Measurements from ENCODE around the gene SYTL3.

SYTL3 gene

DNA sequence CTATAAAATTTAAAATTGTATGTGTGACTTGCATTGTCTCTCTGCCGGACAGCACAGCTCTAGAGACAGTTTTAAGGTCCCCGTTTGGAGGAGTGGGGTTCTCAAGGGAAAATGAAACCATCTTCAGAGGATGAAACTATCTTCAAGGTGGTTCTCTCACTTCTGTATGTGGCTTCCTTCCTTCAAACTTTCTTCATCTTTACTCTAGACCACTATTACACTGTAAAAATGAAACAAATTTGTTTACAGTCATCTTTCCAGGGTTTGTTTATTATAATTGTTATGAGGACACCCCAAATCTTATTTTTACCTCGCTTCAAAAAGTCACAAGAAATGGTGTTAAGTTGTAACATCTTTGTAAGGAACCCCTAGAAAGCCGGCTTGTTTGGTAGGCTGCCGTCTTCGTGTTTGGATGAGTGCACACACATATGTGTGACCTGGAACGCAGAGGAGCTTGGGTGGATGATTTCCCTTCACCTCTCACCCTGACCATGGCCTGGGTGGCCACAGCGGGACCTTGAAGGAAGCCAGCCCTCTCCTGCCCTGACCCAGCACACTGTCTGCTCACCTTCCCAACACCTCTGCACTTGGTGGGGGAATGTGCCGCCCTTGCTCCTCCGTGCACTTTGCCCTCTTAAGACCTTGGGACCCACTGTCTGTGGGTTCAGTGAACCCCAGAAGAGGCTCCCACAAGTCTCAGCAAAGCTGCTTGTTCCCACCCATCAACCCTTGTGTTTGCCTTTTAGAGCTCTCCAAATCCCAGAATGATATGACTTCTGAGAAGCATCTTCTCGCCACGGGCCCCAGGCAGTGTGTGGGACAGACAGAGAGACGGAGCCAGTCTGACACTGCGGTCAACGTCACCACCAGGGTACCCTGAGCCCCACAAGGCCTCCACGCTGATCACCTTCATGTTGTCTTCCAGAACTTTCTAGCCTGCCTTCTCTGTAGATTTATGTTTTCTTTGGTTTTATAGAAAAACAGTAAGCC, 67.8 kb downstream of the SYTL3 start:
- no peak for DNase-seq (ENCODE audit: low read depth in 2 of 3, low spot score in 1 of 3)

DNA sequence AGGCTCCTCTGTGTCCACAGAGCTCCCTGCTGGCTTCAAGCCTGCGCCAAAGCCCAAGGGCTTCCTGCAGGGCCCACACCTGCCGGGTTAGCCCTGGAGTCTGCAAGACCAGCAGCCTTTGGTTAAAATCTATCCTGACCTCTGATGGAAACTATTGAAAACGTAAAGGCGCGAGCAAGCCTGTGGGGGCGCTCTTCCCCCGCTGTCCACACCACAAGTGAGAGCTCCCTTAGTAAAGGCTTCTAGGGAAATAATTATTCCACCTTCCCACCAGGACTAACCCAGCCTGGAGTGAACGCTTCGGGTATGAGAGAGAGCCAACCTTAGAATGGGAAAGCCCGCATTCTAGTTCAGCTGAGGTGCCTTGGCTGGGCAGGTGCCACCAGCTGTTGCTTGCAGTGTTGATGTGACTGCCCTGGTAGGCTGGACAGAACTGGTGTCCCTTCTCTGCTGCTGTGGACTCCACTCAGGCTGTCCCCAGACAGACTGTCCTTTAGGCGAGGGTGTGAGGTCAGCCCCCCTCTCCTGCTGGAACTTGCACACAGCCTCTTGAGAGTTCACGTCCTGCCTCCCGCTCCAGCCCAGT, 68.7 kb downstream of the SYTL3 start:
- no peak for DNase-seq (ENCODE audit: low read depth in 2 of 3, low spot score in 1 of 3)

DNA sequence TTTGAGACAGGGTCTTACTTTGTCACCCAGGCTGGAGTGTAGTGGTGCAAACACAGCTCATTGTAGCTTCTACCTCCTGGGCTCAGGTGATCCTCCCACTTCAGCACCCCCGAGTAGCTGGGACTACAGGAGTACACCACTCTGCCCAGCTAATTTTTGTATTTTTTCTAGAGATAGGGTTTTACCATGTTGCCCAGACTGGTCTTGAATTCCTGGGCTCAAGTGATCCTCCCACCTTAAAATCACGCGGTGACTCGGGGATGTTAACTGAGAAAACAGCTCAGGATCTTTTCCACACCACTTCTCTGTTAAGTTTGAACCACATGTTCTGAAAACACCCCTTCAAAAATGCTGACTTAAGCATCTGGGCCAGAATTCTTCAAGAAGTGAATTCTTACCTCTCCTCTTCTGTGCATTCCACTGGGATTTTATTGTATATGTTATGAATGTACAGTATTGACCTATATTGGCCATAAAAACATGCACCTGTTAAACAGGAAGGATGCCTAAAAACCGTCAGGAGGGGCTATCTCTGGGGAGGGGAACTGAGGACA, 72.4 kb downstream of the SYTL3 start:
- no peak for DNase-seq (ENCODE audit: low read depth in 2 of 3, low spot score in 1 of 3)

DNA sequence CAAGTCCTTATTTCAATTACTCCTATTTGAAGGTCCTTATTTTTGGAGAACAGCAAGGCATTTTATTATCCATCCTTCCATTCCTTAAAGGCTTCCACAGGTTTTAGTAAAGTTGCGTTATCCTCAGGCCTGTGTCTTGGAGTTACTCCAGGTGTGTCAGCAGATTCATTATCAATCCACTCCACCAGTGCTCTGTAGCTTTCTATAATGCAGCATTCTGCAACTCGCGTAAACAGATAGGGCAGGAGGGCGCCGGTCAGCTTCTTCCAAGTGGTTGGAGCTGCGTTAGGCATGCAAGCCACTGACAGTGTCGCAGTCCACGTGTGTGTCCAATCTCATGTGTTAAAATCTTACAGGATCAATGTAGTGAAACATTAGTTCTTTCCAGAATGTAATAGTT, 75.8 kb downstream of the SYTL3 start:
- DNase-seq (ENCODE audit: low read depth in 2 of 3, low spot score in 1 of 3) = no peak

DNA sequence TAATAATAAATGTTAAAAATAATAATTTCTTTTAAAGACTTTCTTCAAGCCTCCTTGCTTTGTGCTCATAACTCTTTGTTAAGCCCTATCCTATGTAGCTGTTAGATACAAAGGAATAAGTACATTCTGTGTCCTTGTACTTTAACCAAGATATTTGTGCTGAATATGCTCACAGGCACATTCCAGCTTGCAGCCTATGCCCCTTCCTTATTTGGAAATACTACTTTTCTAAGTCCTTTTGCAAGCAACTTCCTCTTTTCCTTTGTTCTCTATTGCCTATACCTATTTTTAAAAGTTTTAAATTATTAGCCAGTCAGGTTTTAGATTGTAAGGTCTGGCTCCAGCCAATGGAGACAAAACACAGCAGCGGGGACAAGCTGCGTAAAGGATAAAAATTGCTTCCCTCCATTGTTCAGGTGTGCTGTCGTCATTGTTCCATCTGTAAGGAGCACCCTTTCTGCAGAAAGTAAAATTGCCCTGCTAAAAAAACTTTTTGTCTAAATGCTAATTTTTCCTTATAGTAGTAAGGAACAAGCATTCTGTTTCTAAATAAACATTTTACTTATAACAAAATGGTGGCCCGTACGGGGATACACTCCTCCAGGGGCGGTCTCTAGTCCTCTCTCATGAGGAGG, 80.2 kb downstream of the SYTL3 start:
- DNase-seq (ENCODE audit: low read depth in 2 of 3, low spot score in 1 of 3) = no peak

DNA sequence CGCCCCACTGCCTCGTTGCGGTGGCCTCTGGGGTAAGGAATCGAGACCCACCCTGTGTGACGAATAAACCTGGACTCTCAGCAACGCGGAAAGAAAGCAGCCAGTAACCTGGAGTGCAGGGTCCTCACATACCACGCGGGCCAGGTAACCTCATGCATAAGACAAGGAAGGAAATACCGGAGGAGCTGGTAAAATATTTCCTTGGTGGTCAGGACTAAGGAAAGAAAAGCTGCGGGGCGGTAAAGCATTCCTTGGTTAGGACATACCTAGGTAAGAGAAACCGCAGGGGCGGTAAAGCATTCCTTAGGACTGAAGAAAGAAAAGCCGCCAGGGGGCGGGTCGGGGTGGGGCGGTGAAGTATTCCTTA, 80.7 kb downstream of the SYTL3 start:
- DNase-seq (ENCODE audit: low read depth in 2 of 3, low spot score in 1 of 3) = no peak

DNA sequence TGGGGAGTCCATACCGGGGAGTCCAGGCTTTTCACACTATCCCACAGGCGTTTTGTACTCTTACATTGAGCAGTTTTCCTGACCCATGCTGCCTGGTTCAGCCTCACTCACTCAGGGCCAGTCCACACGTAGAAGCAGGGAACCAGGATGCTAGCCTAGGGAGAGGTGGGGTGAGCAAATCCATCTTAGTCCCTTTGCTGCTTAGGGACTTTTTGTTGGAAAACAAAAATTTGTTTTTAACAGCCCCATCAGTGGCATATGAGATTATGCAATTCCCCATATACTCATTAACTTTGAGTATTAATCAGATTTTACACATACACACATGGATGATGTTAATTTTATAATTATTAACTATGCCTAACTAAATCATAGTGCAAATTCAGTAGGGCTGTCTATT, 85.2 kb downstream of the SYTL3 start:
- no peak for DNase-seq (ENCODE audit: low read depth in 2 of 3, low spot score in 1 of 3)

DNA sequence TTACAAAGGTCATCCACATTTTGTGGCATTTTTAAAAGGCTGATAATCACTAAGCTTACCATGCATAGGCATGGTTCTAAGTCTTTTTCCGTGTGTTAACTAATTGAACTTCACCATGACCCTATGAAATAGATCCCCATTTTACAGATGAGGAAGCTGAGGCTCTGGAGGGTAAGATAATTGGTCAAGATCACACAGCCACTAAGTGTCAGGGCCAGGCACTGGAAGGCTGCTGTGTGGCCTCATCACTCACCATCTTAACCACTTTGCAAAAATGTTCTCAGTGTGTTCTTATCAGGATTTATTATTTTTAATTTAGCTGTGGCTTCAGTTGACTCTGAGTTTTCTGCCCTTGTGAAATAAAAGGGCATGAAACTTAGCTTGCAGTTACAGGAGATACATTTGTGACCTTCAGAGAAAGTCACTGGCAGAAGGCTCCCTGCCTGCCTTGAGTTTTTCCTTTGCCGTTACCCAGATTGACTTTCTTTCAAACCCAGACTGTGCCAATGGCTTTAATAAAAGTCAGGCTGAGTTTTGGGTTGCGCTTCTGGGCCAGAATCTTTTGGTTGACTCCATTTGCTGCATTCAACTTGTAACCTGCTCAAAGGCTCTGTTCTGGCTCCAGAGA, 87.3 kb downstream of the SYTL3 start:
- DNase-seq (ENCODE audit: low read depth in 2 of 3, low spot score in 1 of 3) = no peak

DNA sequence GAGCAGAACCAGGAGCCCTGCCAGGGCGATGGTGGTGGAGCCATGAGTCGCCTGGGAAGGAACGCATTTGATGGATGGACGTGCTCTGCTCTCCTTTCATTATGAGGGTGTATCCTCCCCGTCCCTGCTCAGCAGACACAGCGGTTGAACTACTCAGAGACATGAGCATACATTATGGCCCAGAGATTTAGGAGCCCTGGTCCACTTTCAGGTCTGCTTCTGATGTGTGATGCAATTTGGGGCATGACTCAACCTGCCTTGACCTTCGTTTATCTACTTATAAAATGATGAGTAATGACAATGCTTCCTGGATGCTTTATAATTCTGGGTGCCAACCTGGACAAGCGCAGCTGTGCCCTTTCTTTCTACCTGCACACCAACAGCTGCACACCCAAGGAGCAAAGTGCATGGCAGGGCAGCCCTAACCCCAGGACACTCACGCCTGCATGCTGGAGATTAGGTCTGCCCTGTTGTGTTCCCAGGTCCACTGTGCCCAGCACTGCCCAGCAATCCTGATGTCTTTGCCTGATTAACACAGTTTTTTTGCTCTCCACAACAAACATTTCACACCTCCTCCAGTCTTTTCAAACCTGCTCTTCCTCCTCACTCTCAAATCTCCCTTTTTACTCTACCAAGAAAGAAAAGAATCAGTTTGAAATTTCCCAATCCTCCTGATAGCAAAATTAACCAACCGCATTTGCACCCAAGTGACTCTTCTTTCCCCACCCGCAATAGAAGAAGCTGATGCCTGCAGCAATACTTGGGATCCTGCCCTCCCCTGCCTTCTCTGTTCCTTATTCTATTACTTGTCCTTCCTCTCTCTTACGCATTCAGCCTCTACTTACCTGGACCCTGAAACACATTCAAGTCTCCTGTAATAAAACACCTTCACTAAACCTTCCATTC, 88.1 kb downstream of the SYTL3 start:
- DNase-seq (ENCODE audit: low read depth in 2 of 3, low spot score in 1 of 3) = no peak

DNA sequence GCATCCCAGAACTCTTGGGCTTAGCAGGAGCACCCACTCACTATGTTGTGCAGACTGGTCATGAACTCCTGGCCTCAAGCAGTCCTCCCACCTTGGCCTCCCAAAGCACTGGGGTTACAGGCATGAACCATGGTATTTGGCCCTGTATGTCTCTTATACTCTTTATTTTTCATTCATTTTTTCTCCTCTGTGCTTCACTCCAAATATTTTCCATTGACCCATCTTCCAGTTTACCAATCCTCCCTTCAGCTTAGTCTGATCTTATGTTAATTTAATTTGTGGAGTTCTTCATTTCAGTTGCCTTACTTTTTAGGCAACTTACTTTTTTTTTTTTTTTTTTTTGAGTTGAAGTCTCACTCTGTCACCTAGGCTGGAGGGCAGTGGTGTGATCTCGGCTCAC, 89.8 kb downstream of the SYTL3 start:
- DNase-seq (ENCODE audit: low read depth in 2 of 3, low spot score in 1 of 3) = no peak

DNA sequence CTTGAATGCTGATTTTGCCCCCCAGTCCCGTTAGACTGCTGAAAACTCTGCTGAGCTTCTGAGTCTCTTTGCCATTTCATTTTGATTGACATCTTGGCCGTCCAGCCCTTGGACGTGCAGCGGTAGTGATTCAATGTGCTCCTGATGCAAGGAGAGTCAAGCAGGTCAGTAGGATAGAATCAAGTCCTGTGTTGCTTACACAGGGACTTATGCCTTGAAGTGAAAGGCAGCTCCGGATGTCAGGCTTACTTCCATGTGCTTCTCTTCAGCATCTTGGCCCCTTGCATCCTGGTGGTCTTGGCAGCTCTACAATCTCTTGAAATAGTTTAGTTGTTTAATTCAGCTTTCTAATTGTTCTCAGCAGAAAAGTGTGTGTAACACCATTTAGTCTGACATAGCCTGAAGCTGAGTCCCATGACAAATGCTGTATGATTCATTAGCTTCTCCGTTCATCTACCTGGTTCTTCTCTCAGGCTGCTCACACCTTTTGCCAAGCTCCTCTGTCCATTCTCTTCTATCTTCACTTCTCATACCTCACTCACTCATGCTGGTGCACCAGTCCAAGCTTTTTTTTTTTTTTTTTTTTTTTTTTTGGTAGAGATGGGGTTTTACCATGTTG, 93.3 kb downstream of the SYTL3 start:
- DNase-seq (ENCODE audit: low read depth in 2 of 3, low spot score in 1 of 3) = no peak

DNA sequence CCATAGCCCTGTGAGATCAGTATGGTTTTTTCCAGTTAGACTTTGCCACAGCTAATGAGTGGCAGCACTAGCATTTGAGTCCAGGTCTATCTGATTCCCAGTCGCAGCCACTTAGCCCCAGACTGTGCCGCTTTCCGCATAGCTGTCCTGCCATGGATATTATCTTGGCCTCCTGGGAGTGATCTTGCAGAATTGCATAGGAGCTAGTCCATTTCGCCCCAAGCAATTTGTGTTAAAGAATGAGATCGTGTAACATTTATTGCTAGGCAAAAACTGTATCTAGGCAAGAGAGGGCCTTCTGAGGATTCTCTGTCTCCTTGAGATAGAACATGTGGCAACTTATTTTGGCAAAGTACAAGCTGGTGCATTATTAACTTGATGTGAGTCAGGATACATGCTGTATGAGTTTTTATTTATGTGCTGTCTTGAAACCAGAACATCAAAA, 95.2 kb downstream of the SYTL3 start:
- DNase-seq (ENCODE audit: low read depth in 2 of 3, low spot score in 1 of 3) = no peak

DNA sequence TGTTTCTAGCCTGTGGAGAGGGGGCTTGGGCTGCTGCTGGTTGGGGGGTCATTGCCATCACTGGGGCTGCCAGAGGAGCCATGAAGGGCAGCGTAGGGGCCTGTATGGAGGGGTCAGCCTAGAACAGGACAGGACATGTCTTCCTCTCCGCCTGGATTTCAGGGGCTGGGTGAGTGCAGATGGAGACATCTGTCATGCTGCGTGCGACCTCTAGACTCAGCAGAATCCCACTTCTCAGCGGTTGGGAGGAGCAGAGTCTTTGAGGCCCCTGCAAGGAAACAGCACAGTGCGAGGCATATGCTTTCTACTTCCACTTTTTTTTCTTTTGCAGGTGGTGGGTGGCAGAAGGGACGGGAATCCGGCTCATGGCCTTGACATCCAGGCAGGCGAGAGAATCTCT, 101.4 kb downstream of the SYTL3 start:
- DNase-seq (ENCODE audit: low read depth in 2 of 3, low spot score in 1 of 3) = no peak

DNA sequence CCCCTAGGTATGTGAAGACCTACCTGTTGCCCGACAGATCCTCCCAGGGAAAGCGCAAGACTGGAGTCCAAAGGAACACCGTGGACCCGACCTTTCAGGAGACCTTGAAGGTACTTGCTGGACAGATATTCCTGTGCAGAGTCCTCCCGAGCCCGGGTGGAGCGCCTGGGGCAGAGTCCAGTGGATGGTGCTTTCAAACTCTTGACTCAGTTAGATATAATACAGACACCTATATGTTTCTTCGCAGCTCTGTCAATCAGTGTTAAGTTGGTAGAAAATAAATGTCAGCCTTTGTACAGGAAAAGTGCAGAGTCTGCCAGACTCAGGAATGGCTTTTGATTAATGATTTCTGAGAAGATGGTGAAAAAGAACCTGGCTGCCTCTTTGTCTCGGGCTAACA, 102.1 kb downstream of the SYTL3 start:
- DNase-seq (ENCODE audit: low read depth in 2 of 3, low spot score in 1 of 3) = no peak

DNA sequence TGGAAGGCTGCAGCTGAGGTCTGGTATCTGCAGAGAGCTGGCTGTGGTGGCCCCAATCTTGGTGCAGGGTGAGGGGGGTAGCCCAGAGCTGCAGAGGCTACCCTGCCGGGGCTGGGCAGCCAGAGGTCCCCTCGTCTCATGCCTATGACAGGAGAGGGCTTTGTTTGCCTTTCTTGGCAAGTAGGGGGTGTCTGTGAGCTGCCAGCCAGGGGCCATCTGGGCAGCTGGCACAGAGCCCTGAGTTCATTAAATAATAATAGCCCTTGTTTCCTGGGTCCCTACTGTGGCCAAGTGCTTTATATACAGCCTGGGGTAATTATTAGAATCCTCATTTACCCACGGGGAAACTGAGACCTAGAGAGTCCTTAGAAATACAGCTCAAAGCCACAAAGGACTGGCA, 102.8 kb downstream of the SYTL3 start:
- DNase-seq (ENCODE audit: low read depth in 2 of 3, low spot score in 1 of 3) = no peak

DNA sequence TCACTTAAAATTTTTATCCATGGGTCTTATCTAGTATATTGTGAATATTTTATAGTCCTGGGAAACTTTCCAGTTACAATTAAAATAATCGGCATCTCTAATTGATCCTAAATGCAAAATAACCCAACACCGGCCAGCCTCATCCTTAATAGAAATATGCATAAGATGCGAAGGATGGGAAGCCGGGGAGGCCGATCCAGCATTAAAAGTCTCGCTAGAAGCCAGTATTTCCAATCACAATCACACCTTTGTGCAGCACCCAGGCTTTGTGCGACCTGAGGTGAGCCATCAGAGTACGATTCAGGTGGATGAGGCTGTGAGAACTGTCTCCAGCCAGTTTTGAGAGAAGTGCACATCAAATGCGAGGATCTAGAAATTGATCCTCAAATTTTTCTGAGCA, 104.0 kb downstream of the SYTL3 start:
- no peak for DNase-seq (ENCODE audit: low read depth in 2 of 3, low spot score in 1 of 3)

DNA sequence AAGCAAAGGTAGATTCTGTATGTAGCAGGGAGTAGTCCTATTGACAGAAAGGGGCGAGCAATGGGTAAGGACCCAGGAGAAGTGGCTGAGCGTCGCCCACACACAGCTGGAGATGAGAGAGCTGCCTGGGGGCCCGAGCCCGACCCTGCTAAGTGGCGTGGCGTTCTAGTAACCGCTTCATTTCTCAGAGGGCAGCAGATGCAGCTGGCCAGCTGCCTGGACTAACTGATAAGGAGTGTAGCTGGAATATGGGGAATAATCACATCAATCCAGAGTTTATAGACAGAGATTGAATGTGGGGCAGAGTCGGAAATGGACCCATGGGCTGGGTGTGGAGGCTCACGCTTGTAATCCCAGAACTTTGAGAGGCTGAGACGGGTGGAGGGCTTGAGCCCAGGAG, 104.9 kb downstream of the SYTL3 start:
- DNase-seq (ENCODE audit: low read depth in 2 of 3, low spot score in 1 of 3) = no peak

DNA sequence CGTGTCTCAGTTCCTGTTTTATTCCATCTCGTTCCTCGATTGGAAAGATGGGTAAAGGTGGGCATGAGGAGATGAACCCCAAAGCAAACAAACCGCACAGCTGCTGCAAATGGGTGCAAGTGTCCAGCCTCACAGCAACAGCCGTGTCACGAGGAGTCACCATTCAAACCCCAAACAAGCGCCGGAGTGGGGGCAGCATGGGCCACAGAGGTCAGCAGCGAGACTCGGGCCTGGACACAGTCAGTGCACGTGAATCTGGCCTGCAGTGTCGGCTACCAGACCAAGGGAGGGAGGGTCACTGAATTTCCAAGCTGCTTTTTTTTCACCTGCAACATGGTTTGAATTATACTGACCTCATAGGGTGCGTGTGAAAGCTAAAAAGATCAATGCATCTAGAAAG, 105.8 kb downstream of the SYTL3 start:
- no peak for DNase-seq (ENCODE audit: low read depth in 2 of 3, low spot score in 1 of 3)

DNA sequence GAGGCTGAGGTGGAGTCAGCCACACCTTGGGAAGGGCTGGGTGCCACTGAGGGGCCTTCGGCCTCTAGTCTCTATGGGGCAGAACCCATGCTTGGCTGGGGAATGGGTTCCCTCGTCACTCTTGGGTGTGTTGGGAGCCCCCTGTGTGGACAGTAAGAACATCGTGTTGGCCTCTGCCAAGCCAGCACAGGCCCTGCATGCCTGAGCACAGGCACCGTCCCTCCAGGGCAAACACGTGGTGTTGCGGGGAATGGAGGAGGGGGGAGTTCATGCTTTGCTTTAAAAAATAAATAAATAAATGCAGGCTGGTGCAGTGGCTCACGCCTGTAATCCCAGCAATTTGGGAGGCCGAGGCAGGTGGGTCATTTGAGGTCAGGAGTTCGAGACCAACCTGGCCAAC, 106.3 kb downstream of the SYTL3 start:
- DNase-seq (ENCODE audit: low read depth in 2 of 3, low spot score in 1 of 3) = no peak

Data from stimulated activated CD4-positive, alpha-beta T cell treated with anti-CD3 and anti-CD28 coated beads, Interleukin-12 subunit alpha, Interleukin-12 subunit beta, amount 100 ng/mL, for 48 hours (primary cell).